HEK293 (cell line): ENCODE measurements around the gene CREB3L1.

Experiments used
- PBX3 ChIP-seq: sonication (generic); formaldehyde crosslinking; IDR thresholded peaks from 2 replicates; pipeline ENCODE4 v1.8.1; 2022; ENCODE audit warnings: mild to moderate bottlenecking, moderate library complexity, missing genetic modification reagents
- ZNF350 ChIP-seq: fragments of 450-650 bp; formaldehyde crosslinking; IDR thresholded peaks from 2 replicates; pipeline ENCODE4 v1.5.0; 2017; ENCODE audit warnings: missing biosample characterization, mild to moderate bottlenecking, missing genetic modification characterization

- no peak for TF ChIP-seq ZNF350 (tag by site-specific recombination)
- no peak for TF ChIP-seq PBX3 (CRISPR knock-in tag)
These were observed 17.2 kb downstream of the CREB3L1 start for GRCh38 chr11:46294365-46295309.
